ENCODE measurements around the gene ENTPD6.

DNA sequence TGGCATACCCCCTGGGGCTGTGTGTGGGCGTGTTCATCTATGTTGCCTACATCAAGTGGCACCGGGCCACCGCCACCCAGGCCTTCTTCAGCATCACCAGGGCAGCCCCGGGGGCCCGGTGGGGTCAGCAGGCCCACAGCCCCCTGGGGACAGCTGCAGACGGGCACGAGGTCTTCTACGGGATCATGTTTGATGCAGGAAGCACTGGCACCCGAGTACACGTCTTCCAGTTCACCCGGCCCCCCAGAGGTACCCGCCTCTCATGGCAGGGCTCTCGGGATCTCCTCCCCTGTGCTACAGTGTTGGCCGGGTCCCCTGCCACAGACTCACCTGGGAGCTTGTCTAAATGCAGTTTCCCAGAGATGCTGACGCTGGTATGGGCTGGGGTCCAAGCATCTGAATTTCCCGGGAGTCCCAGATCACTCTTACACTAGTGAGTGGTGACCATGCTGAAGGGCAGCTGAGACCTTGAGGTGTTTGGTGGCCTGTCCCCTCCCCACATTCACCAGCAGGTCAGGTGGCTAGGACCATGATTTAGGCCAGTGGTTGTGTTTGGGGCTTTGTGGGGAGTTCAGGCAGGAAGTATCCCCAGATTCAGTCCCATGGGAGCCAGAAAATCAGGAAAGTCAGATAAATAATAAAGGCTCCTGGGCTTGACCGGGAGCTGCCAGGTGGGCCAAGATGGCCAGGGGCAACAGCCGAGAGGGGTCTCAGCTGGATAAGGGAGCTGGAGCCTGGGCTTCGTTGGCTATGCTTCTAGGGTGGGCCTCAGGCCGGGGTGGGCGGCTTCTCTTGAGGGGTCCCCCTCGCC is 11.8 kb downstream of the ENTPD6 start:
- TF ChIP-seq, protein P1, sequence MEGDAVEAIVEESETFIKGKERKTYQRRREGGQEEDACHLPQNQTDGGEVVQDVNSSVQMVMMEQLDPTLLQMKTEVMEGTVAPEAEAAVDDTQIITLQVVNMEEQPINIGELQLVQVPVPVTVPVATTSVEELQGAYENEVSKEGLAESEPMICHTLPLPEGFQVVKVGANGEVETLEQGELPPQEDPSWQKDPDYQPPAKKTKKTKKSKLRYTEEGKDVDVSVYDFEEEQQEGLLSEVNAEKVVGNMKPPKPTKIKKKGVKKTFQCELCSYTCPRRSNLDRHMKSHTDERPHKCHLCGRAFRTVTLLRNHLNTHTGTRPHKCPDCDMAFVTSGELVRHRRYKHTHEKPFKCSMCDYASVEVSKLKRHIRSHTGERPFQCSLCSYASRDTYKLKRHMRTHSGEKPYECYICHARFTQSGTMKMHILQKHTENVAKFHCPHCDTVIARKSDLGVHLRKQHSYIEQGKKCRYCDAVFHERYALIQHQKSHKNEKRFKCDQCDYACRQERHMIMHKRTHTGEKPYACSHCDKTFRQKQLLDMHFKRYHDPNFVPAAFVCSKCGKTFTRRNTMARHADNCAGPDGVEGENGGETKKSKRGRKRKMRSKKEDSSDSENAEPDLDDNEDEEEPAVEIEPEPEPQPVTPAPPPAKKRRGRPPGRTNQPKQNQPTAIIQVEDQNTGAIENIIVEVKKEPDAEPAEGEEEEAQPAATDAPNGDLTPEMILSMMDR (IDR thresholded peaks at IDR 0.05) = no peak
- TF ChIP-seq POLR2A (IDR thresholded peaks at IDR 0.05) = no peak
